Lung (tissue), 13 donors: Measurements from ENCODE around the gene TRMT112. TPM values are rescaled to one million over a fixed set of nuclear protein-coding genes. Genes with fewer than 3 reads are reported as not detected.
A peak's percentile ranks its signal among the peaks of the same experiment; 100 is the strongest.

Source experiments
- ATAC-seq: fragments of 200-7000 bp; cut with Tn5 transposase; one replicate; pipeline ENCODE4 v1.9.1; 2020; ENCODE audit warnings: moderate number of reproducible peaks; ENCODE audit not compliant: insufficient read depth, low FRiP score
- DNase-seq, 3 donors: peaks; one replicate each; pipeline ENCODE4 v3.0.0-alpha.2; 2013 to 2017
- H3K27ac ChIP-seq, 2 donors: one replicate each; pipeline ENCODE4 v1.5.1; 2013; ENCODE audit warnings: mild to moderate bottlenecking in 2 of 2, moderate library complexity in 2 of 2, control low read depth in 1 of 2, inconsistent platforms in 1 of 2, low read depth in 1 of 2, low read length in 1 of 2
- H3K27me3 ChIP-seq, 3 donors: one replicate each; pipeline ENCODE4 v1.5.1; 2013; ENCODE audit warnings: low read length in 2 of 3; ENCODE audit not compliant: control insufficient read depth in 3 of 3, insufficient read depth in 3 of 3
- H3K36me3 ChIP-seq, 4 donors: one replicate each; pipeline ENCODE4 v1.5.1; 2013; ENCODE audit warnings: low read length in 4 of 4, mild to moderate bottlenecking in 1 of 4, moderate library complexity in 1 of 4; ENCODE audit not compliant: control insufficient read depth in 4 of 4, insufficient read depth in 4 of 4
- H3K4me1 ChIP-seq, 5 donors: one replicate each; pipeline ENCODE4 v1.5.1; 2013; ENCODE audit warnings: low read length in 5 of 5, mild to moderate bottlenecking in 2 of 5, moderate library complexity in 1 of 5; ENCODE audit not compliant: control insufficient read depth in 5 of 5, insufficient read depth in 5 of 5
- H3K4me3 ChIP-seq: one replicate; pipeline ENCODE4 v1.5.1; 2013; ENCODE audit warnings: mild to moderate bottlenecking, control low read depth, moderate library complexity
- H3K9ac ChIP-seq, 2 donors: one replicate each; pipeline ENCODE4 v1.5.1; 2013; ENCODE audit warnings: low read length in 2 of 2, control low read depth in 1 of 2; ENCODE audit not compliant: insufficient read depth in 1 of 2
- H3K9me3 ChIP-seq, 4 donors: one replicate each; pipeline ENCODE4 v1.5.1; 2013; ENCODE audit warnings: low read length in 3 of 4, mild to moderate bottlenecking in 1 of 4, moderate library complexity in 1 of 4; ENCODE audit not compliant: control insufficient read depth in 4 of 4, insufficient read depth in 3 of 4
- WGBS, 2 donors: extraction: QIAGEN DNeasy Blood & Tissue Kit; methylation state at CpG; one replicate each; pipeline ENCODE4 v1.1.7; 2013; 5-methylcytosine and 5-hydroxymethylcytosine counted together
- polyA plus RNA-seq, 2 donors: library from polyadenylated mRNA; stranded (reverse); fragments of 200-250 nt; gene quantifications; one replicate each; pipeline ENCODE4 v1.2.1, GENCODE V29; 2013
- small RNA-seq: library from RNA; depleted of rRNA; stranded (forward); fragments of <200 nt; gene quantifications from one replicate; pipeline ENCODE3, GENCODE V24; 2014; ENCODE audit warnings: low replicate concordance
- total RNA-seq, 2 donors: library from RNA; depleted of rRNA in 1 of 2; stranded (reverse); fragments of >200 nt in 1 of 2; gene quantifications; one replicate each; pipeline ENCODE4 v1.2.1, GENCODE V29; 2014 to 2021
- TF ChIP-seq, protein P1 (sequence below): IDR thresholded peaks from 2 replicates; pipeline ENCODE4 v1.5.1; 2012; ENCODE audit warnings: mild to moderate bottlenecking; ENCODE audit errors: control extremely low read depth, extremely low read depth
- donor health status: control.
- donor health status: control.
- donor health status: Bipolar disorder and iron deficiency.
- donor health status: healthy.
- donor health status: DM: yes; HTN: yes; CAD: no.

TRMT112 gene
- total and polyA plus RNA-seq, 4 donors, result 154 to 484 (median 205) TPM

DNA sequence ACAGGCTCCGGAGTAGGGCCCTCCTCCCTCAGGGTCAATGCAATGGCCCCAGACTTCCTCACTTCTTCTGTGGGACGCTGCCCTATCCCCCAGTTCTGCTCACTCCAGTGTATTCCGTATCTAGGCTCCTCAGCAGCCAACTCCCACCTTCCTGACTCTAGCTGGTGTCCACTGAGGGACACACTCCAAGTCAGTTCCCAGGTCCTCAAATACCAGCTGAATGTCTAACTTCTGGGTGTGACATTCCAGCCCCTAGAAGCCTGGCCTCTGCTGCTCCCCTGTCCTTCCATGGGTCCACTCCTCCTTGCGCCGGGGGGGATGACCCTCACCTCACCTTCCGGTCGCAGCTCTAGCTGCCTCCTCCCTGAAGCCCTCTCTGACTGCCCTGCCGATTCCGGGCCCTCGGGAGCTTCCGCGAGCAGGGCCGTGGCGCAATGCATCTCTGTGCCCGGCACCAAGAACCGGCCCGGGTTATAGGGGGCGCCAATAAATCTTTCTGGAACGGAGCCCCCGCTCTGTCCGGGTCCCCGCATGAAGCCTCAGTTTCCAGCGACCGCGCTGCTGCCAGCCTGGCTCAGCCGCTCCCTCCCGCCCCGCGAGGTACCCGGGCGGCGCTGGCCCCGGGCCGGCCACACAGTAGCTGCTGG lies 48.3 kb downstream of the TRMT112 start:
- TF ChIP-seq, protein P1, sequence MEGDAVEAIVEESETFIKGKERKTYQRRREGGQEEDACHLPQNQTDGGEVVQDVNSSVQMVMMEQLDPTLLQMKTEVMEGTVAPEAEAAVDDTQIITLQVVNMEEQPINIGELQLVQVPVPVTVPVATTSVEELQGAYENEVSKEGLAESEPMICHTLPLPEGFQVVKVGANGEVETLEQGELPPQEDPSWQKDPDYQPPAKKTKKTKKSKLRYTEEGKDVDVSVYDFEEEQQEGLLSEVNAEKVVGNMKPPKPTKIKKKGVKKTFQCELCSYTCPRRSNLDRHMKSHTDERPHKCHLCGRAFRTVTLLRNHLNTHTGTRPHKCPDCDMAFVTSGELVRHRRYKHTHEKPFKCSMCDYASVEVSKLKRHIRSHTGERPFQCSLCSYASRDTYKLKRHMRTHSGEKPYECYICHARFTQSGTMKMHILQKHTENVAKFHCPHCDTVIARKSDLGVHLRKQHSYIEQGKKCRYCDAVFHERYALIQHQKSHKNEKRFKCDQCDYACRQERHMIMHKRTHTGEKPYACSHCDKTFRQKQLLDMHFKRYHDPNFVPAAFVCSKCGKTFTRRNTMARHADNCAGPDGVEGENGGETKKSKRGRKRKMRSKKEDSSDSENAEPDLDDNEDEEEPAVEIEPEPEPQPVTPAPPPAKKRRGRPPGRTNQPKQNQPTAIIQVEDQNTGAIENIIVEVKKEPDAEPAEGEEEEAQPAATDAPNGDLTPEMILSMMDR, result no peak
- Histone ChIP-seq H3K9ac (peak overlapping the region; percentile 25 to 63), H3K27me3 (no peaks in the 10 kb centered on the region), H3K9me3 (no peaks in the 10 kb centered on the region), H3K4me3 (peak overlapping the region; percentile 39), H3K36me3 (peaks cover 2 to 26% (median 11%) of the 10 kb centered on the region in 4 donors), H3K27ac (peak overlapping the region; percentile 96 to 99), H3K4me1 (peaks cover 0 to 28% (median 8%) of the 10 kb centered on the region in 5 donors)
- ATAC-seq (peak; percentile 2), DNase-seq (peak; percentile 55 to 65 (median 64))
- 1 to 2% methylated on average over 29 to 34 of the region's 34 CpGs for WGBS, 2 donors

DNA sequence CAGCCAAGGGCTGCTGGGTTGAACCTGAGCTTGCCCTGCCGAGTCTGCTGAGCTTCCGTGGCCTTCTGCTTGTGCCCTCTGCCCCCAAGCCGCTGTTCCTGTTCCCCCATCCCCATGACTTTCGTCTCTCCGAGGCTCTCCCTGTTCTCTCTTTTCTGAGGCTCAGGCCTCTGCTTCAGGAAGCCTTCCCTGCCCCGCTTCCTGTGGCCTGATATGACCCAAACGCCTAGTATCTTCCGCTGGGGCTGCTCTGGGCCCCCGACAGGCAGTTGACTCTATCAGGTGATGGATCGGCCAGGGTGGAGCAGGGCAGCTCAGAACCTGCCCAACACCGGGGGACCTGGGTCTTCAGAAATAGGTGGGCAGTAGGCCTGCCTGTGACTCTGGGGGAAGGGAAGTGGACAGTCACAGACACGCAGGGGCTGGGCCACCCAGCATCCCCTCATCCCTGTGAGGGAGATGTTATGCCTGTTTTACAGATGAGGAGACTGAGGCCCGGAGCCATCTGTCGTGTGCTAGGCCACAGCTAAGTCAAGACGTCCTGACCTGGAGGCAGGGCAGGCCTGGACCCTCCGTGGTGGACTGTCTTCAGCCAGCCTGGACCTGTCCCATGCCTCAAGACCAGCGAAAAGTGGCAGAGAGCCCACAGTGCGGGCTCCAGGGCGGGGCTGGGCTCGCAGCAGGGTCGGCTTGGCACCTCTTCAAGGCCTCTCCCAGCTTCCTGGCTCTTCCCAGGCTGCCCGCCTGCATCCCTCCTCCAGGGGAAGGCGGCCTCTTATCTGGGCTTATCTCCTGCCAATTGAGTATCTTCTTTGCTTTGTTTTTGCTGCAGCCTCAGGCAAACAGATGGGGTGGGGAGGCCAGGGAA lies 49.1 kb downstream of the TRMT112 start:
- Histone ChIP-seq H3K9ac (no peak overlapping the region), H3K36me3 (peaks cover 2 to 33% (median 12%) of the 10 kb centered on the region in 4 donors), H3K27me3 (no peaks in the 10 kb centered on the region), H3K27ac (peak overlapping the region; percentile 96 to 99), H3K9me3 (no peaks in the 10 kb centered on the region), H3K4me1 (peaks cover 0 to 28% (median 8%) of the 10 kb centered on the region in 5 donors), H3K4me3 (no peak overlapping the region)
- WGBS, 2 donors, result 28 to 30% methylated on average over 23 of the region's 23 CpGs
- TF ChIP-seq, protein P1, result no peak
- ATAC-seq (no peak), DNase-seq (peak in 2 of 3 donors; percentile 73 to 81)

DNA sequence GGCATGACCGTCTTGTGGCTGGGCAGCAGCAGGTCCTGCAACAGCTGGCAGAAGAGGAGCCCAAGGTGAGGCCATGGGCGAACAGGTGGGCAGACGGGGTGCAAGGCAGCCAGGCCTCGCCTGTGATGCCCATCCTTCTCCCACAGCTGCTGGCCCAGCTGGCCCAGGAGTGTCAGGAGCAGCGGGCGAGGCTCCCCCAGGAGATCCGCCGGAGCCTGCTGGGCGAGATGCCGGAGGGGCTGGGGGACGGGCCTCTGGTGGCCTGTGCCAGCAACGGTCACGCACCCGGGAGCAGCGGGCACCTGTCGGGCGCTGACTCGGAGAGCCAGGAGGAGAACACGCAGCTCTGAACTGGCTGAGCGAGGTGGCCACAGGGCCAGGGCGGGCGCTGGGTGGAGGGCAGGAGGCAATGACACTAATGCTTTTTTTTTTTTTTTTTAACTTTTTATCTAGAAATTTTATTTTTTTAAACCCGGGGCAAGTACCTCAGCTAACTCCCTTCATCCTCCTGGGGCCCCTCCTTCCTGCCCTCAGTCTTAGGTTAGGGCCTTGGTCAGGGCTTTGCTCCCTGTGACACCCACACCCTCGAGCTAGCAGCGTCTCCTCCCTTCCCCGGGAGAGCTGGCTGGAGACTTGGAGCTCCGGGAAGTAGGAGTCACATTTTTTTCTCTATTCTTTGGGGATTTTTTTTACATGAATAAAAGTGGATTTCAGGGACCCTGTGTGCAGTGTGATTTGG lies 50.0 kb downstream of the TRMT112 start:
- no peak for DNase-seq
- TF ChIP-seq, protein P1, result no peak
- no peak overlapping the region for H3K9ac ChIP-seq
- H3K27ac ChIP-seq, result peak overlapping the region; percentile 96 to 99
- H3K27me3 ChIP-seq, result no peaks in the 10 kb centered on the region
- peaks cover 2 to 42% (median 11%) of the 10 kb centered on the region in 4 donors for H3K36me3 ChIP-seq
- peaks cover 0 to 26% (median 8%) of the 10 kb centered on the region in 5 donors for H3K4me1 ChIP-seq
- H3K9me3 ChIP-seq, result no peaks in the 10 kb centered on the region
- 79 to 85% methylated on average over 27 of the region's 27 CpGs for WGBS, 2 donors
- ATAC-seq, result no peak
- H3K4me3 ChIP-seq, result no peak overlapping the region

Small RNA genes within 50 kb of the gene (small RNA-seq; reads per million reads assigned to genes)
- 0.10 reads per million for gene MIR7155
- not detected for gene RF00019

Other genes starting within 250 kb of the TRMT112 start
- 10 to 100 TPM; 13.6 to 24.5 TPM for gene MACROD1, start 151.4 kb downstream of the TRMT112 start, total RNA-seq
- 10 to 100 TPM in 1 of 2 donors, 1 to 10 TPM in 1; 9.9 to 70.0 TPM for gene MACROD1, start 151.4 kb downstream of the TRMT112 start, polyA plus RNA-seq
- gene STIP1, start 131.4 kb downstream of the TRMT112 start, total RNA-seq, result 100 to 1,000 TPM; 107 to 122 TPM
- 10 to 100 TPM; 75.9 to 82.1 TPM for gene STIP1, start 131.4 kb downstream of the TRMT112 start, polyA plus RNA-seq
- gene FERMT3, start 110.8 kb downstream of the TRMT112 start, total RNA-seq, result 100 to 1,000 TPM in 1 of 2 donors, 10 to 100 TPM in 1; 17.4 to 102 TPM
- 100 to 1,000 TPM in 1 of 2 donors, 10 to 100 TPM in 1; 67.3 to 182 TPM for gene FERMT3, start 110.8 kb downstream of the TRMT112 start, polyA plus RNA-seq
- gene TRPT1, start 91.4 kb downstream of the TRMT112 start, total RNA-seq, result 10 to 100 TPM; 18.3 to 34.0 TPM
- gene TRPT1, start 91.4 kb downstream of the TRMT112 start, polyA plus RNA-seq, result 10 to 100 TPM; 34.6 to 62.5 TPM
- gene NUDT22, start 91.3 kb downstream of the TRMT112 start, total RNA-seq, result 10 to 100 TPM; 23.7 to 90.2 TPM
- gene NUDT22, start 91.3 kb downstream of the TRMT112 start, polyA plus RNA-seq, result 10 to 100 TPM; 62.0 to 67.8 TPM
- gene DNAJC4, start 87.0 kb downstream of the TRMT112 start, total RNA-seq, result 10 to 100 TPM; 22.7 to 34.1 TPM
- gene DNAJC4, start 87.0 kb downstream of the TRMT112 start, polyA plus RNA-seq, result 10 to 100 TPM; 34.6 to 58.4 TPM
- gene VEGFB, start 83.0 kb downstream of the TRMT112 start, total RNA-seq, result 100 to 1,000 TPM in 1 of 2 donors, 10 to 100 TPM in 1; 37.8 to 124 TPM
- 100 to 1,000 TPM in 1 of 2 donors, 10 to 100 TPM in 1; 43.7 to 115 TPM for gene VEGFB, start 83.0 kb downstream of the TRMT112 start, polyA plus RNA-seq
- 10 to 100 TPM; 65.2 to 93.0 TPM for gene FKBP2, start 76.5 kb downstream of the TRMT112 start, total RNA-seq
- 100 to 1,000 TPM; 207 to 397 TPM for gene FKBP2, start 76.5 kb downstream of the TRMT112 start, polyA plus RNA-seq
- 100 to 1,000 TPM in 1 of 2 donors, 10 to 100 TPM in 1; 28.2 to 185 TPM for gene PPP1R14B, start 70.6 kb downstream of the TRMT112 start, total RNA-seq
- gene PPP1R14B, start 70.6 kb downstream of the TRMT112 start, polyA plus RNA-seq, result 100 to 1,000 TPM; 119 to 241 TPM
- 10 to 100 TPM; 18.2 to 32.0 TPM for gene PLCB3, start 66.0 kb downstream of the TRMT112 start, total RNA-seq
- gene PLCB3, start 66.0 kb downstream of the TRMT112 start, polyA plus RNA-seq, result 10 to 100 TPM; 15.0 to 17.1 TPM
- gene BAD, start 32.9 kb downstream of the TRMT112 start, total RNA-seq, result 10 to 100 TPM; 69.5 to 74.1 TPM
- gene BAD, start 32.9 kb downstream of the TRMT112 start, polyA plus RNA-seq, result 100 to 1,000 TPM in 1 of 2 donors, 10 to 100 TPM in 1; 77.0 to 127 TPM
- 10 to 100 TPM; 14.5 to 59.1 TPM for gene GPR137, start 31.7 kb downstream of the TRMT112 start, total RNA-seq
- 10 to 100 TPM; 22.8 to 32.2 TPM for gene GPR137, start 31.7 kb downstream of the TRMT112 start, polyA plus RNA-seq
- gene KCNK4, start 26.3 kb downstream of the TRMT112 start, total RNA-seq, result not detected
- under 1 TPM in 1 of 2 donors, not detected in 1; 0.09 TPM for gene KCNK4, start 26.3 kb downstream of the TRMT112 start, polyA plus RNA-seq
- gene CATSPERZ, start 17.2 kb downstream of the TRMT112 start, total RNA-seq, result under 1 TPM in 1 of 2 donors, not detected in 1; 0.67 TPM
- gene CATSPERZ, start 17.2 kb downstream of the TRMT112 start, polyA plus RNA-seq, result under 1 TPM; 0.31 to 0.98 TPM
- 10 to 100 TPM; 10.8 to 78.3 TPM for gene ESRRA, start 12.0 kb downstream of the TRMT112 start, total RNA-seq
- 10 to 100 TPM; 67.7 to 88.4 TPM for gene ESRRA, start 12.0 kb downstream of the TRMT112 start, polyA plus RNA-seq
- gene PRDX5, start 562 bp upstream of the TRMT112 start, total RNA-seq, result 100 to 1,000 TPM; 165 to 306 TPM
- gene PRDX5, start 562 bp upstream of the TRMT112 start, polyA plus RNA-seq, result 100 to 1,000 TPM; 443 to 777 TPM
- 10 to 100 TPM; 13.6 to 32.7 TPM for gene CCDC88B, start 22.6 kb upstream of the TRMT112 start, total RNA-seq
- 10 to 100 TPM; 54.2 to 56.8 TPM for gene CCDC88B, start 22.6 kb upstream of the TRMT112 start, polyA plus RNA-seq
- gene RPS6KA4, start 41.6 kb upstream of the TRMT112 start, total RNA-seq, result 10 to 100 TPM; 25.3 to 53.8 TPM
- 10 to 100 TPM; 30.0 to 40.9 TPM for gene RPS6KA4, start 41.6 kb upstream of the TRMT112 start, polyA plus RNA-seq
- not detected for gene SLC22A11, start 238.4 kb upstream of the TRMT112 start, total RNA-seq
- gene SLC22A11, start 238.4 kb upstream of the TRMT112 start, polyA plus RNA-seq, result under 1 TPM in 1 of 2 donors, not detected in 1; 0.08 TPM